Choroid plexus epithelial cell (primary cell): ENCODE measurements around the gene ANK3.

Experiments used
- DNase-seq: peaks from one replicate; pipeline ENCODE4 v3.0.0-alpha.2; 2010; ENCODE audit warnings: low read depth
- H3K4me3 ChIP-seq: 2 replicates; pipeline ENCODE4 v1.5.1; 2011; ENCODE audit warnings: low read depth, mild to moderate bottlenecking, control low read depth, low read length, moderate library complexity
- TF ChIP-seq, protein P1 (sequence below): conservative IDR thresholded peaks from 2 replicates; pipeline ENCODE4 v1.5.1; 2011; ENCODE audit warnings: low read depth, mild to moderate bottlenecking, control low read depth, inconsistent platforms, low read length, moderate library complexity

The ANK3 gene

DNA sequence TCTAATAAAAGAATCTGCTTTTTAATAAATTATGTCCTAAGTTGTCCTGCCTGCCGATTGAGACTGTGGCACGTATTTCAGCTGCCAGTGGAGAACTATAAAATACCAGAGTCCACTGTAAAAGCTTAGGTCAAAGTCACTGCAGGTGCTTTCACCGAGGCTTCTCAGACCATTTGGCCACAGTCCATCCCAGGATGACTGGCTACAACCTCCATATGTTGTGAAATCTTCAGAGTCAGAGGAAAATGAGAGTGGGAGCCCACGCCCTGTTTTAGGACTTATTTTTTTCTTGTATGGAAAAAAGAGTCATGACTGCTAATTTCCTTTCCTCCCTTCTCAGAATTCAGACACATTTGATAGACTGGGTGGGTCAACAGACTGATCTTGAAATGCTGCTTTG lies 182.9 kb downstream of the ANK3 start:
- H3K4me3 ChIP-seq = no peak overlapping the region
- TF ChIP-seq, protein P1, sequence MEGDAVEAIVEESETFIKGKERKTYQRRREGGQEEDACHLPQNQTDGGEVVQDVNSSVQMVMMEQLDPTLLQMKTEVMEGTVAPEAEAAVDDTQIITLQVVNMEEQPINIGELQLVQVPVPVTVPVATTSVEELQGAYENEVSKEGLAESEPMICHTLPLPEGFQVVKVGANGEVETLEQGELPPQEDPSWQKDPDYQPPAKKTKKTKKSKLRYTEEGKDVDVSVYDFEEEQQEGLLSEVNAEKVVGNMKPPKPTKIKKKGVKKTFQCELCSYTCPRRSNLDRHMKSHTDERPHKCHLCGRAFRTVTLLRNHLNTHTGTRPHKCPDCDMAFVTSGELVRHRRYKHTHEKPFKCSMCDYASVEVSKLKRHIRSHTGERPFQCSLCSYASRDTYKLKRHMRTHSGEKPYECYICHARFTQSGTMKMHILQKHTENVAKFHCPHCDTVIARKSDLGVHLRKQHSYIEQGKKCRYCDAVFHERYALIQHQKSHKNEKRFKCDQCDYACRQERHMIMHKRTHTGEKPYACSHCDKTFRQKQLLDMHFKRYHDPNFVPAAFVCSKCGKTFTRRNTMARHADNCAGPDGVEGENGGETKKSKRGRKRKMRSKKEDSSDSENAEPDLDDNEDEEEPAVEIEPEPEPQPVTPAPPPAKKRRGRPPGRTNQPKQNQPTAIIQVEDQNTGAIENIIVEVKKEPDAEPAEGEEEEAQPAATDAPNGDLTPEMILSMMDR = no peak
- DNase-seq = peak; percentile 45

DNA sequence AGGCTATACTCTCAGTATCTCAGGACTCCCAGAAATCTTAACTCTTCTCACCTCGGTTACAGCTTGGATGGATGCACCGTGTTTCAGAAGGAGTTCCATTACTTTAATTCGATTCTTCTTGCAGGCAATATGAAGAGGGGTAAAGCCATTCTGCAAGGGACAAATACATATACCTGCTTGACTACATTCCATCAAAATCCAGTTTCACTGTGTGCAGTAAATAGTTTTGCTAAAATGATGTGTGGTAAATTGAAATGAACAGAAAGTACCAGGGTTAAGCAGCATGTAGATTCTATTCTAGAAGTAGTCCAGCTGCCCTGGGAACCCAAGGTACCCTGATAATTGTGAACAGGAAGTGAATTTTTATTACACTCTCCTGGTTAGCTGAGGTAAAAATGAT lies 183.9 kb downstream of the ANK3 start:
- H3K4me3 ChIP-seq = no peak overlapping the region

DNA sequence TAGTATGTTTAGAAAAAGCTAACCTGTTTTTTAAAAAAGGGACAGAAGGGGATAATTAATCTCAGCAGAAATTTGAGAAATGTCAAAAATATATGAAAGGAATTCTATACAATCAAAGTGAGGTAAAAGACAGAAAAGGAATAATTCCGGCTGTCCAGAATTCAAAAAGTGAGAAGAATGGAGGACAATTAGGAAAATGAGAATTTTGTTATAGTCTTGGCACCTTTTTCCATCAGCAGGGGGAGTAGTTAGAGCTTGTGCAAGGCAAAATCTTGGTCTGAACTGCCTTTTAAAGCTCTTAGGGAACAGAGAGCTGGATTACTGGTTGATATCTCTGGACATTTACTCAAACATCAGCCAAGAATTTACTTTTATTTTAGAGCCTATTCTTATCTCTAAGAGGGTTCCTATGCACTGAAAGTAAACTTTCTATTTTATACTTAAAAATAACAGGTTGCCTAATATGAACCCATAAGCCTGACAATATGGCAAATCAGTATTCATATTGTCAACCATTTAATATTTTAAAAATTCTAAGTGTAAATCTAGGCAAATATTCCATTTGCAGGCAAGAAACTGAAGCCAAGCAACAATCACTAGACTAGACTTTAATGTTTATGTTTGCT lies 185.6 kb downstream of the ANK3 start:
- TF ChIP-seq, protein P1 = peak; percentile 81
- peak; percentile 70 for DNase-seq

More for the DNA sequence above, 183.9 kb downstream of the ANK3 start:
- TF ChIP-seq, protein P1 = no peak
- DNase-seq = no peak

DNA sequence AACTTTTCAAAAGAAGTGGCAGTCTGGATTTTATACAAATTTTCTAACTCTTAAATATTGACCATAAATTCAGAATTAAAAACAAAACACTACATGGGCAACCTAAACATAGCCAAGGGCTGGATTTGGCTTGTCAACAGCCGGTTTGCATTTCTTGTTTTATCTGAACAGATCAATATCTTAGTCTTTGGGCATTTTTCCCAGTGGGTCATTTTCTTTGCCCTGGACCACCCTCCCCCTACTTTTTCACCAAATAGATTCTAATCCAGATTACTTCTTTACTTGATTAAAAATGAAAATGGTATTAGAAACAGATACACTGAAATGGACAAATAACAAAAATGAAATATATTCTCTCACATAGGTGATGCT lies 189.0 kb downstream of the ANK3 start:
- TF ChIP-seq, protein P1 = no peak
- no peak for DNase-seq
- no peak overlapping the region for H3K4me3 ChIP-seq

More for the DNA sequence above, 185.6 kb downstream of the ANK3 start:
- H3K4me3 ChIP-seq = no peak overlapping the region

DNA sequence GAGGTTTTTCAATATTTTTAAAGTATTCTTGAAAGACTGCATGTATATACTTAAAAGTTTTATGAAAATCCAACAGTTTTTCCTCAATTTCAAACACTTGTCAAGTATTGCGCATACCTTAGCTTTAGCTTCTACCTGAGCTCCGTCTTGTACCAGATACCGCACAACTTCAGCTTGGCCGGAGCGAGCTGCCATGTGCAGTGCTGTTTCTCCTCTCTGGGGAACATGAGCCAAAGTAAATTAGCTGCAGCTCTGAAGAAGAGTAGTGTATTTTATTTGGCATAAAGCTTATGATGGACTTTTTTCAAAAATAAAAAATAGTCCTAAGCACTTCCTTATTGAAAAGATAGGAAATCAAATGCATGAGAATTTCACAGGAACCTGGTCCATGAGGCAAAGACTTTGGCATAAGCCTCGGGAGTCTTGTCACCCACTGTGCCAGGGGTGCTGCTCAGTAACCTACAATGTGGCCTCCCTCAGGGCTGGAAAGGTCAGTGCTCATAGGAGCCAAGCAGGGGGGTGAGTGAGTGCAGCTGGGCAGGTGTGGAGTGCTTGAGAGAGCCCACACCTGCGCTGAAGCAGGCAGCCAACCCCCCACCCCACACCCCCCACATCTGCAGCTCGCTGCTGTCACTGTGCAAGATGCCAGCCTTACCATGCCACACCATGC lies 189.5 kb downstream of the ANK3 start:
- DNase-seq = no peak
- TF ChIP-seq, protein P1 = no peak
- no peak overlapping the region for H3K4me3 ChIP-seq

DNA sequence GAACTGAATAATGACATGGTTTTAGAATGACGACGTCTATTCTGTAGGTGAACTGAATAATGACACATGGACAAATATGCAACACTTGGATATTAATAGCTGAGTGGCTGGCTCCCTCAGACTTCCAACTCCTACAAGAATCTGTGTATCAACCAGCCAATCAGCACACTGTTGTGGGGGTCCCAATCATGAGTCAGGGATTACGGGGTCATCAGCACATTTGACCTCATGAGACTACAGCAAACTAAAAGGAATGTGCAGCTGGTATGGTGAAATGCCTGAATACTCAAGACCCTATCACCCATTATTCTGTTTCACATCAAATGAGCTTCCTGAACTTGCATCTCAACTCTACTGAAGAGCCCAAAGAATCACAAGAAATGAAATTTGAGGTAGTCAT lies 192.5 kb downstream of the ANK3 start:
- no peak for DNase-seq
- TF ChIP-seq, protein P1 = no peak
- no peak overlapping the region for H3K4me3 ChIP-seq

DNA sequence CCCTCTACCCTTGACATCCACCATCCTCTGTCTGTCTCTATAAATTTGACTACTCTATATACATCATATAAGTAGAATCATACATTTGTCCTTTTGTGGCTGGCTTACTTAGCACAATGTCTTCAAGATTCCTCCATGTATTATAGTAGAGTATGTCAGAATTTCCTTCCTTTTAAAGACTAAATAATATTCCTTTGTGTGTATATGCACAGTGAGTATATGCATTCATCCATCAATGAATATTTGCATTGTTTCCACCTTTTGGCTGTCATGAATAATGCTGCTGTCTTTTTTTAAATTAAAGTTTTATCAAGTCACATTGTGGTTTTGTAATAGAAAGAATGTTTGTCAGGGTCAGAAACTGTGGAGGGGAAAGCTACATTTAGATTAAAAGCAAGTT lies 195.3 kb downstream of the ANK3 start:
- no peak for DNase-seq
- TF ChIP-seq, protein P1 = no peak
- H3K4me3 ChIP-seq = no peak overlapping the region
